Activated naive CD8-positive, alpha-beta T cell treated with anti-CD3 and anti-CD28 coated beads, Interleukin-2, amount 10 ng/mL, durations not matched to agents 7 days and 5 days (primary cell): ENCODE results near the gene BRD3. TPM values are rescaled to one million over a fixed set of nuclear protein-coding genes. Genes with fewer than 3 reads are reported as not detected.

Experiments used
- ATAC-seq: fragments of 150-1000 bp; cut with Tn5 transposase; one replicate; pipeline ENCODE4 v1.10.0; 2021; ENCODE audit warnings: low read depth, moderate library complexity
- POLR2A ChIA-PET: fragments of 350-600 bp; sonication (Branson Sonifier 250); formaldehyde crosslinking; loops from one replicate; lab custom pipeline; 2021; ENCODE audit warnings: antibody characterized with exemption; lab: Charles Lee
- DNase-seq: peaks from one replicate; pipeline ENCODE4 v3.0.0; 2021
- H3K27ac Mint-ChIP-seq: one replicate; pipeline ENCODE4 v1.8.0; 2022; ENCODE audit warnings: mild to moderate bottlenecking, mixed read lengths
- H3K27me3 Mint-ChIP-seq: one replicate; pipeline ENCODE4 v1.8.0; 2022; ENCODE audit warnings: mild to moderate bottlenecking, moderate library complexity, mixed read lengths
- H3K36me3 Mint-ChIP-seq: one replicate; pipeline ENCODE4 v1.8.0; 2021; ENCODE audit warnings: mild to moderate bottlenecking, mixed read lengths
- H3K4me1 Mint-ChIP-seq: one replicate; pipeline ENCODE4 v1.8.0; 2021; ENCODE audit warnings: mixed read lengths
- H3K4me3 Mint-ChIP-seq: one replicate; pipeline ENCODE4 v1.8.0; 2022; ENCODE audit warnings: mild to moderate bottlenecking, moderate library complexity, mixed read lengths
- H3K9me3 Mint-ChIP-seq: one replicate; pipeline ENCODE4 v1.8.0; 2021; ENCODE audit warnings: mixed read lengths
- total RNA-seq, 2 experiments: library from RNA; stranded (reverse); gene quantifications; one replicate each; pipeline ENCODE4 v1.2.3, GENCODE V29; 2021

BRD3 gene
- total RNA-seq, 2 experiments from 2014 or later, result 50.7 to 54.1 TPM

DNA sequence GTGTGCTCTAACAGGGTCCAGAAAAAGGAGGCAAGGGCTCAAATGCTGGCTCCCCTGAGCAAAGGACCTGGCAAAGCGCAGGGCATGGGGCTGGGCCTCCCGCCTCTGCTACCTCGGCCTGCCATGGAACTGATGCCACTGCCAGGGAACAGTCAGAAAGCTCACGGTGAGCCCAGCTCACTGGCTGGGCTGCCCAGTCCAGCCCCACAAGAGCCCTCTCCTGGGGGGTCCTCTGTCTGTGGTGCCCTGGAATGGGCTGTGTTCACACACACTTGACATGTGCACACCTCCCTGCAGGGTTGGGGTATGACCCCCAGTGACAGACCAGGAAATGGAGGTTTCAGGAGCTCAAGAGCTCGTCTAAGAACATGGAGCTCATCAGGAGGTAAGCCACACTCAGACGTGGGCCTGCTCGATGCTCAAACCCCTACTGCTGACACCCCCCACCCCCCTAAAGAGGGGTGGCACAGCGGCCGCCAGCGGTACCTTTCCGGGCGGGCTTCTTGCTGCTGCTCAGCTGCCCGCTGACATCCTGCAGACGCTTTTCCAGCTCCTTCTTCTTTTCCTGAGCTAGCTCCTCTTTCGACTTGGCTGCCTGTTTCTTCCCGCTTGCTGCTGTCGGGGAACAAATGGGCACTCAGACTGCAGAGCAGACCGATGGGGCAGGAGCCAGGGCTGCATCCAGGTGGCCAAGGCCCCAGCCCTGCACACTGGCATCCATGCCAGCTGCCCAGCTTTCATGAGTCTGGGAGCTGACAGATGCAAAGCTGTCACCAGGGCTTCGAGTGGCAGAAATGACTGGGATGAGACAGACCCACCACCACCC, 33.4 kb downstream of the BRD3 start:
- DNase-seq, result no peak
- Mint-ChIP-seq H3K36me3 (peaks cover 33% of the 10 kb centered on the region), H3K27me3 (no peaks in the 10 kb centered on the region), H3K27ac (no peak overlapping the region), H3K4me1 (peaks cover 2% of the 10 kb centered on the region), H3K9me3 (peaks cover 2% of the 10 kb centered on the region), H3K4me3 (no peak overlapping the region)
- POLR2A ChIA-PET, result no interaction called here
- ATAC-seq, result no peak

DNA sequence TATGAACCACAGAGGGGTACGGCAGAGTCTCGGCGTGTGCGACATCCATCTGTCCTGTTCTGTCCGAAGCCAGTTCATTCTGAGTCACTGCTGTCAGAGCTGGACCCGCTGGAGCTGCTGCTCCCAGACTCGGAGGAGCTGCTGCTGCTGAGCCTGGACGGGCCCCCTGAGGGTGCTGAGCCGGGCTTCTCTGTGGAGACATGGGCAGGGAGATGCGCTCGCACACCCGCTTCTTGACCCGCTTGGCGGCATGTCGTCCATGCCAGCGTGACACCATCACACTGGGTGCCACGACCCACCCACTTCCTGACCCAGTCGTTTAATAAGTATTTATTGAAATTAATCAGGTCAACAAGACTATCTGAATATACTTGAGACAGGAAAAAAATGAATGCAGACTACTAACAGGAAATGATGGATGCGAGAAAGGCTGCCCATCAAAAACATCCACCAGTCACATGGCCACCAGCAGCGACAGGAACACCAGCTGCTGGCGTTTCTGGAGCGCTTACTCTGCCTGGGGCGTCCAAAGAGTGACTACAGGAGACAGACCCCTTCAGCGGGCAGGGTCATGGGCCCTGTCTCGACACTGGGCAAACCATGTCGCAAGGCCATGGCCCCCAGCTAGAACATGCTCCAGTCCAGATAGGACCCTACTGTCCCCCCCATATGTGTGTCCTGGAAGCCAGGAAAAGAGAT, 34.2 kb downstream of the BRD3 start:
- Mint-ChIP-seq H3K9me3 (no peaks in the 10 kb centered on the region), H3K4me3 (no peak overlapping the region), H3K4me1 (peaks cover 2% of the 10 kb centered on the region), H3K36me3 (peaks cover 25% of the 10 kb centered on the region), H3K27ac (no peak overlapping the region), H3K27me3 (no peaks in the 10 kb centered on the region)
- no peak for DNase-seq
- POLR2A ChIA-PET, result no interaction called here
- ATAC-seq, result no peak

DNA sequence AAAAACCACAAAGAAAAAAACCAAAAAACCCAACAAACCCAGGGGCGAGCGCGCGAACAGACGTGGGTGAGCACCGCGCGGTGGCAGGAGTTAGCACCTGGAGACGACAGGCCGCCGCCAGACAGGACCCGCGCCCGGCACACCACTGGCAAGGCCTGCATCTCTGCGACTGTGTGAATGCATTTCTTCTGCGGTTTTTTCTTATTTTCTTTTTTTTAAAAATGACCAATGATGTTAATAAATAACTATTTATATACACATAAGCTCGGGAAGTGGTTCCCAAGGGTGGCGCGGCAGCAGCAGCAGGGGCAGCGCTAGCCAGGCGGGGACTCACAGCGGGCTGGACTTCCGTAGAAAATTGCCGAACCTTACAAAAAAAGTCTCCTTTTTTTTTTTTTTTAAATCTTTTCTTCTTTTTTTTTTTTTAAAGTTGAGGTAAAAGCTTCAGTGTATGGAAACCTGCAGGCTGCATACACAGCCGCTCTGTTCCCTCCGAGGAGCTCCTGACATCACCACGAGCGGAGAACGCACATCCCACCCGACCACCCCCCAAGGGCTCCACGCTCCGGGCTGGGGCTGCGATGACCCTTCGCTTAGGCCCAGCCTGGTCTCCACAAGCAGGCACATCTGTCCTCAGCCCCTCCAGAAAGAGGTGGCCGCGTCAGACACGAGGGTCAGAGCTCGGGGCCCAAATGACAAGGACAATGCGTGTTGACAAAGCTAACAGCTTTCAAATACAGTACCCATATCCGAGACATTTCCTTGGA, 35.2 kb downstream of the BRD3 start:
- POLR2A ChIA-PET, result interaction anchor here (0.7 to 0.9 kb wide), 2 partner anchors 13 to 34 kb away, joined by 3 to 5 read pairs; no protein-coding TSS in a partner anchor
- DNase-seq (no peak), ATAC-seq (no peak)
- Mint-ChIP-seq H3K27me3 (no peaks in the 10 kb centered on the region), H3K36me3 (peaks cover 15% of the 10 kb centered on the region), H3K4me1 (peaks cover 2% of the 10 kb centered on the region), H3K9me3 (no peaks in the 10 kb centered on the region), H3K4me3 (no peak overlapping the region), H3K27ac (no peak overlapping the region)

DNA sequence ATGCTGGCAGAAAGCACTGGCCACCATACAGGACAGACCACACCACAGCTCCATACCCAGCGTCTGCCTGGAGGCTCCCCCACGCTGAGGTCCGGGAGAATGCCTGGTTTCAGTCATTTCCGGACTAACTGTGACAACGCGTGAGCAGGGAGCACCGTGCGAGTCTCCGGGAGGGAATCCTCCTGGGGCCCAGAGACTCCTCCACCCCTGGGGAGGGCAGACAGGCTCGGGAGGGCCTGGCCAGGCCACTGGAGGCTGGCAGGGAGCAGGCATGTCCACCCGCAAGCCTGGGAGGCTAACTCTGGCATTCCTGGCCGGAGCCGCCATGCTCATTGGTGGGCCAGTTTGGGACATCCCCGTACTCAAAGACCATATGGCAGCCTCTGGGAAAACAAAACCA, 36.0 kb downstream of the BRD3 start:
- no peak for ATAC-seq
- H3K27me3 Mint-ChIP-seq, result no peaks in the 10 kb centered on the region
- peaks cover 11% of the 10 kb centered on the region for H3K36me3 Mint-ChIP-seq
- POLR2A ChIA-PET, result no interaction called here
- no peak overlapping the region for H3K27ac Mint-ChIP-seq
- H3K4me3 Mint-ChIP-seq, result no peak overlapping the region
- no peaks in the 10 kb centered on the region for H3K9me3 Mint-ChIP-seq
- DNase-seq, result no peak
- H3K4me1 Mint-ChIP-seq, result peaks cover 2% of the 10 kb centered on the region

DNA sequence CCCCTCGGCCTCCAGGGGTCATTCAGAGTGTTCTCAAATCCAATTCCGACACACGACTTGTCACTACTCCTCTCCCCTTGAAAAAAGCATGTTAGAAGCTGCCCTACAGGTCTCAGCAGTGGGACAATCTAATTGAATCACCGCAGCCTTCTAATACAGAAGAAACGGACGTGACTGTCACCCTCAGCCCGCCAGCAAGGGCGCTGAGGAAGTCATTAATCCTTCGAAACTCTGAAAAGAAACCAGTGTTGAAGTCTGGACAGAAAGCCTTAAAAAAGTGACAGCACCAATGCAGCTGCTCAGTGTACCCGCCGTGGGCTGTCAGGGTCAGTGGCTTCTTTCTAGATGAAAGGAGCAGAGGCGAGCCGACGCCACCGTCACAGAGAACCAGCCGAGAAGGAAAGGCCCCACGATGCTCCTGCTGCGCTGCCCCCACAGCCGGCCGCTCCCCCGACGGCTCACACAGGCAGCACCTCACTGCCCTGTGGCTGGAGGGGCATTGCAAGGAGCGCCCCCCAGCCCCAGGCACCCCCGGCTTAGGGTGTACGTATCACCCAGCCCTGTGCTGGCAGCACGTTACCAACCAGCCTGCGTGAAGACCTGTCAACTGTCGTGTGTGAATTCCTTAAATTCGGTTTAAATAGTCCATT, 36.9 kb downstream of the BRD3 start:
- Mint-ChIP-seq H3K27ac (no peak overlapping the region), H3K4me3 (no peak overlapping the region), H3K27me3 (no peaks in the 10 kb centered on the region), H3K36me3 (peaks cover 6% of the 10 kb centered on the region), H3K4me1 (peaks cover 2% of the 10 kb centered on the region), H3K9me3 (no peaks in the 10 kb centered on the region)
- ATAC-seq, result no peak
- POLR2A ChIA-PET, result no interaction called here
- no peak for DNase-seq

DNA sequence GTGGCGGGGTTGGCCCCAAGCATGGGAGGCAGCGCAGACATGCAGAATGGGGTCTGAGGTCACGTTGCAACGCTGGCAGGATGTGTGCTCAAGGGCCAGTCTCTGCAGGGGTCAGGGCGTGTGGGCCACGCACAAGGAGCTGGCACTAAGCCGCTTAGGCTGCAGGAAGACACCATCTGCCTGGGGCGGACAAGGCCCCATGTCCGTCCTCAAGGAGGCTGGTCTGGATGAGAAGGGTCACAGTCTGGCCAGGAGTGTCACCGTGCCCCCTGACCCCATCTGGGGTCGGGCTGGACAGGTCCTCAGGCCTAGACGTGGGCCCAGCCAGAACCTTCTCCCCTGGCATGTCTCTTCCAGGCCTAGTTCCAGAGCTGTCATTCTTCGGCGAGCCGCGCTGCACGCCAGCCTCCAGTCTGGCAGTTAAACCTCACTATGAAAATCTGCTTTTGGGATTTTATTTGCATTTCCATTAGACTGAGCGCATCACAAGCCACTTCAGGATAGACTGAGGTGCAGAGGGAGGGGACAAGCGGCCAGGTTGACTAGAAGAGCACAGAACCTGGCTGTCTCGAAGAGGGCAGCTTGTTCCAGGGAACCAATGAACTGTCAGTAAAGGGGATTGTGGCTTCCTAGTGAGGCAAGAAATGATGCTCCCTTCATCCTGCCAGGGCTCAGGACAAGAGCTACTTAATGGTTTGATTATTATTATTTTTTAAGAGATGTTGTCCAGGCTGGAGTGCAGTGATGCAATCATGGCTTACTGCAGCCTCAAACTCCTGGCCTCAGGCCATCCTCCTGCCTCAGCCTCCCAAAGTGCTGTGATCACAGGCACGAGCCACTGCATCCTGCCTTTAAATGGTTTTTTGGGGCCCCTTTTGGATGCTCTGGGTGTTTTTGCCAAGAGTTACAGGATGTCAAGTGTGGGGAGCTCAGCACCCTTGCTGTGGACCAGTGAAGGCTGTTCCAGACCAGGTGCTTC, 38.3 kb downstream of the BRD3 start:
- no peaks in the 10 kb centered on the region for H3K9me3 Mint-ChIP-seq
- H3K4me3 Mint-ChIP-seq, result no peak overlapping the region
- DNase-seq (no peak), ATAC-seq (no peak)
- POLR2A ChIA-PET, result interaction anchor here (1.5 kb wide), 1 partner anchor 36 kb away, joined by 3 read pairs; no protein-coding TSS in a partner anchor
- peaks cover 4% of the 10 kb centered on the region for H3K36me3 Mint-ChIP-seq
- H3K27me3 Mint-ChIP-seq, result no peaks in the 10 kb centered on the region
- H3K4me1 Mint-ChIP-seq, result peaks cover 2% of the 10 kb centered on the region
- no peak overlapping the region for H3K27ac Mint-ChIP-seq

DNA sequence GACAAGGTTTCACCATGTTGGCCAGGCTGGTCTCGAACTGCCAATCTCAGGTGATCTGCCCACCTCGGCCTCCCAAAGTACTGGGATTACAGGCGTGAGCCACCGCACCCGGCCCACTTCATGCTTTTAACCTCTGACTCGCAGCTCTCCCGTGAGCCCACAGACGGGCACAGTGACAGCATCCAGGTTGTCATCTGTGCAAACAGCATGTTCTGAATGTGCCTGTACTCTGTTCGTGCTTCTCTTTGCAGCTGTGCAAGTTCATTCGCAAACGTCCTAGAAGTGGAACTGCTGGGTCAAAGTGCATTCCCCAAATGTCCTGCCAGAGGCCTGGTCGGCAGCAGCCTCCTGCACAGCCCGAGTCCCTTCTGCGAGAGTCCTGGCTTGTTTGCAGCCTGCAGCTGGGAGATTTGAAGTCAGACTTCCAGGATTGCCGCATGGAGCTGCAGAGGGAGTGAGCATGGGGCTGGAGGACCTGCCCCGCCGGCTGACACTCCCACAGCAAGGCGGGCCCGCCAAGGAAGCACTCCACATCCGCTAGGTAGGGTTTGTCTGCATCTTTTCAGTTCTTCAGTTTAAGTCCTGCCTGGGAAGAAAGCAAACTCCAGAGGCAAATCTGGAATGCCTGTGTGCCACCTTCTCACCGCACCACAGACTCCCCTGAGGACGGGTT, 39.1 kb downstream of the BRD3 start:
- DNase-seq, result no peak
- peaks cover 3% of the 10 kb centered on the region for H3K27me3 Mint-ChIP-seq
- no peak for ATAC-seq
- H3K27ac Mint-ChIP-seq, result no peak overlapping the region
- no peaks in the 10 kb centered on the region for H3K9me3 Mint-ChIP-seq
- POLR2A ChIA-PET, result interaction anchor here (1.5 kb wide), 1 partner anchor 37 kb away, joined by 3 read pairs; no protein-coding TSS in a partner anchor
- peaks cover 4% of the 10 kb centered on the region for H3K36me3 Mint-ChIP-seq
- H3K4me3 Mint-ChIP-seq, result no peak overlapping the region
- H3K4me1 Mint-ChIP-seq, result peaks cover 5% of the 10 kb centered on the region

DNA sequence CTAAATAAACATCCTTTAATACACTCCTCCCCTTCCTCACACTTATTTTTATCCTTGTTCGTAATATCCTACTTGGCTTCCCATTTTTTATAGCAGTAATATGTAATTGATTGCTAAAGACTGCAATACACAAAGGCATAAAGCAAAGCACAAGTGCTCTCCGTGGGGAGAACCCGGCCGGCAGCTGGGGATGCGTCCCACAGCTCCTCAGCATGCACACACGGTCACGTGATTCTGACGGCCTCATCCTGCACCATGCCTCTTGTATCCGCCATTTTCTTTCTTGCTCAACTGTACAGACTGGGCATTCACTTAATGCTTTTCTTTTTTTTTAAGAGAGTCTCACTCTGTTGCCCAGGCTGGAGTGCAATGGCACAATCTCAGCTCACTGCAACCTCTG, 39.8 kb downstream of the BRD3 start:
- no peaks in the 10 kb centered on the region for H3K9me3 Mint-ChIP-seq
- H3K27me3 Mint-ChIP-seq, result peaks cover 3% of the 10 kb centered on the region
- H3K27ac Mint-ChIP-seq, result no peak overlapping the region
- no peak overlapping the region for H3K4me3 Mint-ChIP-seq
- peaks cover under 1% of the 10 kb centered on the region for H3K36me3 Mint-ChIP-seq
- no peak for ATAC-seq
- DNase-seq, result no peak
- POLR2A ChIA-PET, result interaction anchor here (1.5 kb wide), 1 partner anchor 38 kb away, joined by 3 read pairs; no protein-coding TSS in a partner anchor
- H3K4me1 Mint-ChIP-seq, result peaks cover 3% of the 10 kb centered on the region

DNA sequence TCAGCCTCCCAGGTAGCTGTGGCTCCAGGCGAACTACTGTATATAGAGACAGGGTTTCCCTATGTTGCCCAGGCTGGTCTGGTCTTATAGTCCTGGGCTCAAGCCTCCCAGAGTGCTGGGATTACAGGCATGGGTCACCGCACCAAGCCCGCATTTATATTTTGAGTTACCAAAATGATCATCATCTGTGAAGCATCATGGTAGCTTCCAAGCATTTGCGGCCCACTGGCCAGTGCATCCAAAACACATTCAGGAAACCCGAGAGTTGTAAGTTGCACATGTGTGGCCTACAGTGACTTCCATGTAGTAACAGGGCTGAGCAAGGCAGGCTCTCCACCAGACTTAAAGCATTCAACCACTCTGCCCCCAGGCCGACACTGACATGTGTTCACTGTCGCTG, 40.3 kb downstream of the BRD3 start:
- Mint-ChIP-seq H3K4me3 (no peak overlapping the region), H3K4me1 (peaks cover 3% of the 10 kb centered on the region), H3K36me3 (no peaks in the 10 kb centered on the region), H3K27me3 (peaks cover 3% of the 10 kb centered on the region), H3K9me3 (no peaks in the 10 kb centered on the region), H3K27ac (no peak overlapping the region)
- POLR2A ChIA-PET, result no interaction called here
- ATAC-seq (no peak), DNase-seq (no peak)

DNA sequence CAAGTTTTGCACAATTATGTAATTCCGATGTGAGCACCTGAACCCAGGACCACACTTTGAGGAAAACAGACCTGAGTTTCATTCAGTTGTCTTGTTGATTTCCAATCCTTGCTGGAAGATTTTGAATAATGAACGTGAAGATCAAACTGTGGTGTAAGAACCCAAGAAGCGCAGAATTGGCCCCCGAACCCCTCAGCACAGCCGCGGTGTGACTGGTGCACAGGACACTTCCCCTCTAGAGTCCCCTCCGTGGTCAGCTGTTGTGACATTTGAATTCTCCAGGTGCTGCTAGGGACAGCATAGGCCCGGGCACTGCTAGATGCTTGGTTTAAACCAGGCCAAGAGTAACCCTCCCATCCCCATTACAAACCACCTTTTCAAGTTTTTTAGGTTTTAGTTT, 40.8 kb downstream of the BRD3 start:
- POLR2A ChIA-PET, result interaction anchor here (2.6 kb wide), 1 partner anchor 109 kb away, joined by 14 read pairs; the partner anchor contains the start of gene WDR5
- Mint-ChIP-seq H3K27me3 (peaks cover 3% of the 10 kb centered on the region), H3K4me1 (peaks cover 3% of the 10 kb centered on the region), H3K27ac (no peak overlapping the region), H3K4me3 (peak overlapping the region; percentile 0), H3K9me3 (no peaks in the 10 kb centered on the region), H3K36me3 (no peaks in the 10 kb centered on the region)
- DNase-seq, result no peak
- no peak for ATAC-seq

DNA sequence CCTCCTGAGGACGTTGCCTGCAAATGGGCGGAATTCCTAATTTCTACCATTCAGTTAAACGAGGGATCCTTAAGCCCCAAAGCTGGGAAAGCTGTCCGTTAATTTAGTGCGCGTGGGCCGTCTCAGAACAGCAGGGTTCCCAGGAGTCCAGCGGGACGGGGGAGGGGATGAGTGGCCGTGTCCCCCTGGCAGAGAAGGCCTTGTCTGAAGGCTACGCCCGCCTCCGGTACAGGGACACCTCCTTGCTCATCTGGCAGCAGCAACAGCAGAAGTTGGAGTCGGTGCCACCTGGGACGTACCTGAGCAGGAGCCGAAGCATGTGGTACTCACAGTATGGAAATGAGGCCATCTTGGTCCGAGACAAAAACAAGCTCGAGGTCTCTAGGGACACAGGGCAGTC, 41.2 kb downstream of the BRD3 start:
- Mint-ChIP-seq H3K27me3 (peaks cover 3% of the 10 kb centered on the region), H3K4me1 (peaks cover 3% of the 10 kb centered on the region), H3K4me3 (peak overlapping the region; percentile 86), H3K27ac (no peak overlapping the region), H3K36me3 (no peaks in the 10 kb centered on the region), H3K9me3 (no peaks in the 10 kb centered on the region)
- DNase-seq (no peak), ATAC-seq (no peak)
- POLR2A ChIA-PET, result interaction anchor here (1.2 to 2.6 kb wide), 3 partner anchors 39 to 109 kb away, joined by 6 to 19 read pairs (median 14); partner anchors contain the start of gene WDR5
